ENCODE results near the gene IL12RB1.

Gene IL12RB1

GRCh38 chr19:18065173-18065495 lies 21.6 kb downstream of the IL12RB1 start:
- in situ Hi-C loops (cut with MboI; ENCODE audit: low sequenced_read_pairs, unreplicated experiment) = loop anchor here (25.0 kb wide), 1 partner anchor 128 kb away; the partner anchor contains the start of gene CCDC124
- DNase-seq (ENCODE audit: low spot score) = no peak
- TF ChIP-seq CTCF (IDR thresholded peaks at IDR 0.05; ENCODE audit: borderline replicate concordance, control extremely low read depth, extremely low read depth, insufficient read depth, missing control alignments) = no peak

GRCh38 chr19:18063463-18063862 lies 23.3 kb downstream of the IL12RB1 start:
- DNase-seq (ENCODE audit: low spot score) = no peak
- TF ChIP-seq CTCF (IDR thresholded peaks at IDR 0.05; ENCODE audit: borderline replicate concordance, control extremely low read depth, extremely low read depth, insufficient read depth, missing control alignments) = no peak
- in situ Hi-C loops (cut with MboI; ENCODE audit: low sequenced_read_pairs, unreplicated experiment) = loop anchor here (25.0 kb wide), 1 partner anchor 126 kb away; the partner anchor contains the start of gene CCDC124

GRCh38 chr19:18062028-18062427 lies 24.7 kb downstream of the IL12RB1 start:
- in situ Hi-C loops (cut with MboI; ENCODE audit: low sequenced_read_pairs, unreplicated experiment) = loop anchor here (25.0 kb wide), 1 partner anchor 125 kb away; the partner anchor contains the start of gene CCDC124
- DNase-seq (ENCODE audit: low spot score) = no peak
- TF ChIP-seq CTCF (IDR thresholded peaks at IDR 0.05; ENCODE audit: borderline replicate concordance, control extremely low read depth, extremely low read depth, insufficient read depth, missing control alignments) = no peak

- in situ Hi-C loops (cut with MboI; ENCODE audit: low sequenced_read_pairs, unreplicated experiment) = loop anchor here (25.0 kb wide), 1 partner anchor 123 kb away; the partner anchor contains the start of gene CCDC124
- TF ChIP-seq CTCF (IDR thresholded peaks at IDR 0.05; ENCODE audit: borderline replicate concordance, control extremely low read depth, extremely low read depth, insufficient read depth, missing control alignments) = no peak
- no peak for DNase-seq (ENCODE audit: low spot score)
Measured at GRCh38 chr19:18060472-18060871, 26.3 kb downstream of the IL12RB1 start.

- no peak for DNase-seq (ENCODE audit: low spot score)
- in situ Hi-C loops (cut with MboI; ENCODE audit: low sequenced_read_pairs, unreplicated experiment) = loop anchor here (5.0 to 25.0 kb wide), 2 partner anchors 43 to 123 kb away; partner anchors contain the start of gene CCDC124
- no peak for TF ChIP-seq CTCF (IDR thresholded peaks at IDR 0.05; ENCODE audit: borderline replicate concordance, control extremely low read depth, extremely low read depth, insufficient read depth, missing control alignments)
Measured at GRCh38 chr19:18059902-18060301, 26.8 kb downstream of the IL12RB1 start.

- DNase-seq (ENCODE audit: low spot score) = no peak
- in situ Hi-C loops (cut with MboI; ENCODE audit: low sequenced_read_pairs, unreplicated experiment) = loop anchor here (5.0 to 25.0 kb wide), 2 partner anchors 42 to 122 kb away; partner anchors contain the start of gene CCDC124
- no peak for TF ChIP-seq CTCF (IDR thresholded peaks at IDR 0.05; ENCODE audit: borderline replicate concordance, control extremely low read depth, extremely low read depth, insufficient read depth, missing control alignments)
Measured at GRCh38 chr19:18059297-18059696, 27.4 kb downstream of the IL12RB1 start.
